Esophagus squamous epithelium (tissue), 4 donors: ENCODE data around the gene RIIAD1.

ENCODE experiments used
- CTCF ChIP-seq, 6 experiments: fragments of 450-650 bp in 4 of 6; fragments of 200-600 bp in 2 of 6; sonication (generic) in 2 of 6; IDR thresholded peaks; one replicate each; pipeline ENCODE4 v1.5.1; 2016 to 2019; ENCODE audit warnings: antibody characterized with exemption in 6 of 6, mild to moderate bottlenecking in 4 of 6, moderate library complexity in 4 of 6
- POLR2A ChIP-seq, 4 donors: fragments of 450-650 bp; IDR thresholded peaks; one replicate each; pipeline ENCODE4 v1.6.1; 2017; ENCODE audit warnings: antibody characterized with exemption in 4 of 4, mild to moderate bottlenecking in 4 of 4, moderate library complexity in 3 of 4

DNA sequence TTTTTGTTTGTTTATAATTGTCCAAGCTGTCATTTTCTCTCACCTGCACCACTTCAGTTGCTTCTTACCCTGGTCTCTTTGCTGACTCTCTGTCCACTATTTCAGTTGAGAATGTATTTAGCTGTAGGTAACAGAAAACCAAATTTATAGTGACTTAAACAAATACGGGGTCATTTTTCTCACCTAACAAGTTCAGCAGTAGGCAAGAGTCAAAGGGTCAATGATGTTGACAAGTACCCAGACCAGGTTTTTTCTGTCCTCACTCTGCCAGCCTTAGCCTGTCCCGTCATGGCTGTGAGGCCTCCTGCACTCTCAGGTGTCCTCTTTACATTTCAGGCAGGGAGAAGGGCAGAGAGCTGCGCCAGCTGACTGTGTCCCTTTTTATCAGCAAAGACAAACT, 11.8 kb downstream of the RIIAD1 start:
- TF ChIP-seq CTCF (IDR thresholded peaks at IDR 0.05), result no peak
- TF ChIP-seq POLR2A (IDR thresholded peaks at IDR 0.05), result no peak
